ENCODE data around the gene MICALL2. TPM values are rescaled to one million over a fixed set of nuclear protein-coding genes. Genes with fewer than 3 reads are reported as not detected.

The MICALL2 gene
- polyA plus RNA-seq, 1 experiment = 11.1 TPM

- Histone ChIP-seq H3K36me3 (ENCODE audit: control insufficient read depth, insufficient read depth, low read length) (no peaks in the 10 kb centered on the region), H3K4me3 (ENCODE audit: low read depth, low read length) (peak overlapping the region; percentile 92), H3K27me3 (ENCODE audit: control insufficient read depth, insufficient read depth, low read length) (no peaks in the 10 kb centered on the region)
- DNase-seq (ENCODE audit: low read depth) = no peak
- CTCF ChIA-PET = interaction anchor here (0.6 to 3.5 kb wide), 7 partner anchors 17 to 702 kb away, joined by 3 to 24 read pairs (median 3); no protein-coding TSS in a partner anchor
- POLR2A ChIA-PET = no interaction called here
- TF ChIP-seq, protein P1, sequence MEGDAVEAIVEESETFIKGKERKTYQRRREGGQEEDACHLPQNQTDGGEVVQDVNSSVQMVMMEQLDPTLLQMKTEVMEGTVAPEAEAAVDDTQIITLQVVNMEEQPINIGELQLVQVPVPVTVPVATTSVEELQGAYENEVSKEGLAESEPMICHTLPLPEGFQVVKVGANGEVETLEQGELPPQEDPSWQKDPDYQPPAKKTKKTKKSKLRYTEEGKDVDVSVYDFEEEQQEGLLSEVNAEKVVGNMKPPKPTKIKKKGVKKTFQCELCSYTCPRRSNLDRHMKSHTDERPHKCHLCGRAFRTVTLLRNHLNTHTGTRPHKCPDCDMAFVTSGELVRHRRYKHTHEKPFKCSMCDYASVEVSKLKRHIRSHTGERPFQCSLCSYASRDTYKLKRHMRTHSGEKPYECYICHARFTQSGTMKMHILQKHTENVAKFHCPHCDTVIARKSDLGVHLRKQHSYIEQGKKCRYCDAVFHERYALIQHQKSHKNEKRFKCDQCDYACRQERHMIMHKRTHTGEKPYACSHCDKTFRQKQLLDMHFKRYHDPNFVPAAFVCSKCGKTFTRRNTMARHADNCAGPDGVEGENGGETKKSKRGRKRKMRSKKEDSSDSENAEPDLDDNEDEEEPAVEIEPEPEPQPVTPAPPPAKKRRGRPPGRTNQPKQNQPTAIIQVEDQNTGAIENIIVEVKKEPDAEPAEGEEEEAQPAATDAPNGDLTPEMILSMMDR (IDR thresholded peaks at IDR 0.05; ENCODE audit: insufficient read depth, low read depth, low read length) = no peak
Measured at GRCh38 chr7:1457949-1458682, 1.2 kb downstream of the MICALL2 start.

- Histone ChIP-seq H3K36me3 (ENCODE audit: control insufficient read depth, insufficient read depth, low read length) (no peaks in the 10 kb centered on the region), H3K27me3 (ENCODE audit: control insufficient read depth, insufficient read depth, low read length) (no peaks in the 10 kb centered on the region), H3K4me3 (ENCODE audit: low read depth, low read length) (peak overlapping the region; percentile 92)
- CTCF ChIA-PET = interaction anchor here (0.6 to 3.5 kb wide), 5 partner anchors 17 to 264 kb away, joined by 3 to 24 read pairs (median 3); no protein-coding TSS in a partner anchor
- TF ChIP-seq, protein P1 (IDR thresholded peaks at IDR 0.05; ENCODE audit: insufficient read depth, low read depth, low read length) = no peak
- POLR2A ChIA-PET = no interaction called here
- no peak for DNase-seq (ENCODE audit: low read depth)
Measured at GRCh38 chr7:1457059-1457948, 2.0 kb downstream of the MICALL2 start.

DNA sequence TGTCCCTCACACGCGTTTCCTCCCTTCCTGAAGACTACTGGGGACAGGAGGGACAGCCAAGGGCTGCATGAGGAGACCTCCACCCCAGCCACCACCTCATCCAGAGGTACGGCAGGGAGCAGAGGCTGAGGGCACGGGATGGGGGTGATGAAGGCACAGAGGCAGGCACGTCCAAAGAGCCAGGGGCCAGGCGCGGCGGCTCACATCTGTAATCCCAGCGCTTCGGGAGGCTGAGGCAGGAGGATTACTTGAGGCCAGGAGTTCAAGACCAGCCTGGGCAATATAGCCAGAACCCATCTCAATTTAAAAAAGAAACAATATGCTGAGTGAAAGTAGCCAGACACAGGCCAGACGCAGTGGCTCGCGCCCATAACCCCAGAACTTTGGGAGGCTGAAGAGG, 3.3 kb downstream of the MICALL2 start:
- Histone ChIP-seq H3K4me3 (ENCODE audit: low read depth, low read length) (no peak overlapping the region), H3K36me3 (ENCODE audit: control insufficient read depth, insufficient read depth, low read length) (no peaks in the 10 kb centered on the region), H3K27me3 (ENCODE audit: control insufficient read depth, insufficient read depth, low read length) (no peaks in the 10 kb centered on the region)
- DNase-seq (ENCODE audit: low read depth) = no peak
- ChIA-PET CTCF (interaction anchor here (3.5 kb wide), 1 partner anchor 19 kb away, joined by 24 read pairs; no protein-coding TSS in a partner anchor), POLR2A (no interaction called here)
- TF ChIP-seq, protein P1 (IDR thresholded peaks at IDR 0.05; ENCODE audit: insufficient read depth, low read depth, low read length) = no peak

GRCh38 chr7:1455241-1455939, 3.9 kb downstream of the MICALL2 start:
- ChIA-PET POLR2A (no interaction called here), CTCF (no interaction called here)
- Histone ChIP-seq H3K4me3 (ENCODE audit: low read depth, low read length) (no peak overlapping the region), H3K27me3 (ENCODE audit: control insufficient read depth, insufficient read depth, low read length) (no peaks in the 10 kb centered on the region), H3K36me3 (ENCODE audit: control insufficient read depth, insufficient read depth, low read length) (no peaks in the 10 kb centered on the region)
- TF ChIP-seq, protein P1 (IDR thresholded peaks at IDR 0.05; ENCODE audit: insufficient read depth, low read depth, low read length) = no peak
- no peak for DNase-seq (ENCODE audit: low read depth)
